ENCODE results near the gene BMERB1. TPM values are rescaled to one million over a fixed set of nuclear protein-coding genes. Genes with fewer than 3 reads are reported as not detected.
A peak's percentile ranks its signal among the peaks of the same experiment; 100 is the strongest.

Gene BMERB1
- polyA plus RNA-seq, 6 donors from 2014 or later = 0.36 to 1.1 (median 0.82) TPM; not detected in 2

DNA sequence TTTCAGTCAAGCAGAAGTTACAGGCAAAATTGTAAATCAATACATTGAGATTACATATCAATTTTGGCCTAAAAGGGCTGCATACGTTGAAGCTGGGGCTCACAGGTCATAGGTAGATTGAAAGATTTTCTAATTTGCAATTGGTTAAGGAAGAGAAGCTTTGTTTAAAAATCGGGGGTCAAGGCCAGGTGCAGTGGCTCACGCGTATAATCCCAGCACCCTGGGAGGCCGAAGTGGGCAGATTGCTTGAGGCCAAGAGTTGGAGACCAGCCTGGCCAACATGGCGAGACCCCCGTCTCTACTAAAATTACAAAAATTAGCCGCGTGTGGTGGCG is 140.2 kb downstream of the BMERB1 start:
- ATAC-seq (ENCODE audit: low read depth in 2 of 2) = no peak
- no peak overlapping the region for H3K27ac Mint-ChIP-seq
- H3K4me3 Mint-ChIP-seq = no peak overlapping the region

GRCh38 chr16:15575293-15576049 is 141.1 kb downstream of the BMERB1 start:
- peaks cover 3 to 14% (median 5%) of the 10 kb centered on the region in 3 donors for H3K4me1 Mint-ChIP-seq
- no peak overlapping the region for H3K27ac Mint-ChIP-seq
- DNase-seq (no peak), ATAC-seq (ENCODE audit: low read depth in 2 of 2) (no peak)
- no peaks in the 10 kb centered on the region for H3K27me3 Mint-ChIP-seq
- no peaks in the 10 kb centered on the region for H3K36me3 Mint-ChIP-seq
- H3K9me3 Mint-ChIP-seq = peaks cover 0 to 24% (median 10%) of the 10 kb centered on the region in 7 donors
- no peak overlapping the region for H3K4me3 Mint-ChIP-seq

More for the DNA sequence above, 140.2 kb downstream of the BMERB1 start:
- Mint-ChIP-seq H3K4me1 (peaks cover 3 to 14% (median 5%) of the 10 kb centered on the region in 3 donors), H3K36me3 (no peaks in the 10 kb centered on the region), H3K9me3 (peaks cover 0 to 24% (median 10%) of the 10 kb centered on the region in 7 donors), H3K27me3 (peaks cover 0 to 4% (median 0%) of the 10 kb centered on the region in 3 donors)
- no peak for DNase-seq

DNA sequence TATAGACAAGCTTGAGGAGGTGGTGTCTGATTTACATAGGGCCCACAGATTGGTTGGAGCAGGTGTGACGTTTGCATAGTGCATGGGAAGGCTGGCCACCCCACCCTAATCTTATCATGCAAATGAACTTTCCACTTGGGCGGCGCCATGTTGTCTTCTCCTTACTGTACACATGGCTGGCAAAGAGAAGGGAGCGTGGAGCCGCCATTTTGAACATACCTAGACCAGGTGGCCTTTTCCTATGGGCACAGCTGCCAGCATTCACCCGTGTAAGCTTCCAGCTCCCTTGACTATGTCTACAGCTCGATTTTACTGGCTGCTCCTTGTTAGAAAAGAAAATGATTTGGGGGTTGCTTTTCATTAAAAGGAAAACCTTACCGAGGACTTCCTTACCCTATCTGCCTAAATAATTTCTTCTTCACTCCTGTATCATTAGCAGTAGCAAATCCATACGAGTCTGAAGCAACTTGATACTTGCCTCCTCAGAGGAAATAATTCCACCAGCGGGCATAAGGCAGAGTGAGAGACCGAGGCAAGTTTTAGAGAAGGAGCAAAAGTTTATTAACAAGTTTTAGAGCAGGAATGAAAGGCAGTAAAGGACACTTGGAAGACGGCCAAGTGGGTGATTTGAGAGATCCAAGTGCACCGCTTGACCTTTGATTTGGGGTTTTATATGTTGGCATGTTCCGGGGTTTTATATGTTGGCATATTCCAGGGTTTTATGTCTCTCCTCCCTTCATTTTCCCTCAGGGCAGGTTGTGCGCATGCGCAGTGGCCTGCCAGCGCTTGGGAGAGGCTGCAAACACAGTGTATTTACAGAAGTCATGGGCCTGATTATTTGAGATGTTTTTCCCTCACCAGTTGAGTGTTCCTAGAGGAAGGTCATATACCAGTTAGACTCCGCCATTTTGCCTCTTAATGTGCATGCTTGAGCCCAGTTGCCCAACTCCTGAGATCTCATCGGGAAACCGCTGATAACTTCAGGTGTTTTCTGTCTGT is 142.9 kb downstream of the BMERB1 start:
- H3K27me3 Mint-ChIP-seq = no peaks in the 10 kb centered on the region
- H3K36me3 Mint-ChIP-seq = no peaks in the 10 kb centered on the region
- H3K4me3 Mint-ChIP-seq = no peak overlapping the region
- DNase-seq (no peak), ATAC-seq (ENCODE audit: low read depth in 2 of 2) (no peak)
- peaks cover 3 to 8% (median 5%) of the 10 kb centered on the region in 3 donors for H3K4me1 Mint-ChIP-seq
- no peak overlapping the region for H3K27ac Mint-ChIP-seq
- peaks cover 0 to 16% (median 9%) of the 10 kb centered on the region in 7 donors for H3K9me3 Mint-ChIP-seq

DNA sequence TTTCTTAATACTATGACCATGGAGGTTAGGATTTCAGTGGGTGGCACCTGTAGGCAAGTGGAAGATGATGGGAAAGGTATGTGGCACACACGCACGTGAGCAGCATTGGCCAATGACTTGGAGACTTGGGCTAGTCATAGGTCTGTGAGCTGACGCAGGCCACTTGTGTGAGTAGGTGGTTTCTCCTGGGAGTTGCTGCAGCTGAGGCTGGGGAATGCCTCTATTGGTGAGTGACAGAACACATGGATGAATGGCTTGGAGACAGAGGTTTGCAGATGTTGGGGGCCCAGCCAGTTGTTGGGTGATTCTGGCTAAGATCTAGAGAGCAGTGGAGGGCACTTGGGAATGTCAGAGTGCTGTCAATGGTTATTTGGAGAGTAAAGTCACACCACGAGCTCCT is 144.4 kb downstream of the BMERB1 start:
- DNase-seq (no peak), ATAC-seq (ENCODE audit: low read depth in 2 of 2) (no peak)
- Mint-ChIP-seq H3K27me3 (no peaks in the 10 kb centered on the region), H3K9me3 (peaks cover 0 to 3% (median 2%) of the 10 kb centered on the region in 7 donors), H3K36me3 (no peaks in the 10 kb centered on the region), H3K27ac (peak overlapping the region in 1 of 6 donors; percentile 65), H3K4me3 (no peak overlapping the region), H3K4me1 (peaks cover 2 to 8% (median 5%) of the 10 kb centered on the region in 3 donors)

DNA sequence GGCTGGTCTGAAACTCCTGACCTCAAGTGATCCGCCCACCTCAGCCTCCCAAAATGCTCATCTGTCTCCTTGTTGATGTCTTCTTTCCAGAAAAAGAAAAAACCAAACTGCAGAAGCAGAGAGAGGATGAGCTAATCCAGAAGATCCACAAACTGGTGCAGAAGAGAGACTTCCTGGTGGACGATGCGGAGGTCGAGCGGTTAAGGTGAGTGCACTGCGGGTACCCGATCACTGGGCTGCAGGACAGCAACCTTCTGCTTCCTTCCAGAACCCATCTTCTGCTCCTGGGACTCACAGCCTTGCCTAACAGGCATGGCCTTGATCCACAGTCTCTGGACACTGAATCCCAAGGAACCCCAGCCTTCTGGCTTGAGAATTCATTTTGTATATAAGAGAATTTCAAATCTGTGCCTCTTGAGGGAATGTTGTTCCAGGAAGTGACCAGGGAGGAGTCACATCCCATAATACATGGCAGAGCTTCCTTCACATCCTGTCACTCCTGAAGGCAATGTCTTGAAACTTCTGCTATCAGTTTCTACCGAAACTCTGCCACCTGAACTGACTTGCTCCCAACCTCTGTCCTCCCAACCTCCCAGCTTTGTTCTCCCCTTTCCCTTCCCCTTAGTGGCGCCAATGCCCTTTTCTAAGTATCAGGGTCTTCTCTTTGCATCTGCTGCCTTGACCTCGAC is 146.9 kb downstream of the BMERB1 start:
- peaks cover 6 to 10% of the 10 kb centered on the region in 2 donors for H3K36me3 Mint-ChIP-seq
- H3K27ac Mint-ChIP-seq = peak overlapping the region in 1 of 6 donors; percentile 73

DNA sequence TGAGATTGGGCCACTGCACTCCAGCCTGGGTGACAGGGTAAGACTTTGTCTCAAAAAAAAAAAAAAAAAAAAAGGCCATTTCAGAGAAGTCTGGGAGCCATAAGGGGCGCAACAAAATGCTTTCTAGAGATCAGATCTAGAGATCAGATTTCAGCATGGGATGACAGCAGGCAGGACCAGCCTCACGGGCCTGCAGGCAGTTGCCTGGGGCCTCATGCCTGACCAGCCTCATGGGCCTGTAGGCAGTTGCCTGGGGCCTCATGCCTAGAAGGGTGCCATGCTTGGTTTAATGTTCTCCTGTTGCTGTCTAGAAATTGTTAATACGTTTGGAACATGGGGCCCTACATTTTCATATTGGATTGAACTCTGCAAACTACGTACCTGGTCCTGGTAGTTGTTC is 149.1 kb downstream of the BMERB1 start:
- Mint-ChIP-seq H3K4me3 (no peak overlapping the region), H3K27ac (no peak overlapping the region), H3K36me3 (peaks cover 6 to 30% of the 10 kb centered on the region in 2 donors), H3K9me3 (peaks cover 2 to 19% (median 9%) of the 10 kb centered on the region in 7 donors), H3K27me3 (no peaks in the 10 kb centered on the region), H3K4me1 (peaks cover 0 to 3% (median 0%) of the 10 kb centered on the region in 3 donors)
- ATAC-seq (ENCODE audit: low read depth in 2 of 2) (no peak), DNase-seq (no peak)

More for the DNA sequence above, 146.9 kb downstream of the BMERB1 start:
- H3K4me3 Mint-ChIP-seq = no peak overlapping the region
- H3K4me1 Mint-ChIP-seq = peaks cover 0 to 8% (median 5%) of the 10 kb centered on the region in 3 donors
- H3K27me3 Mint-ChIP-seq = no peaks in the 10 kb centered on the region
- H3K9me3 Mint-ChIP-seq = peaks cover 5 to 10% (median 8%) of the 10 kb centered on the region in 7 donors
- no peak for ATAC-seq (ENCODE audit: low read depth in 2 of 2)
- no peak for DNase-seq

- Mint-ChIP-seq H3K4me1 (peaks cover 15 to 18% (median 16%) of the 10 kb centered on the region in 3 donors), H3K27ac (peak overlapping the region in 1 of 6 donors; percentile 74), H3K36me3 (peaks cover 6 to 30% of the 10 kb centered on the region in 2 donors), H3K4me3 (no peak overlapping the region), H3K27me3 (no peaks in the 10 kb centered on the region), H3K9me3 (peaks cover 2 to 19% (median 9%) of the 10 kb centered on the region in 7 donors)
- DNase-seq = no peak
- ATAC-seq (ENCODE audit: low read depth in 2 of 2) = no peak
These were observed 151.6 kb downstream of the BMERB1 start for GRCh38 chr16:15585956-15586355.

DNA sequence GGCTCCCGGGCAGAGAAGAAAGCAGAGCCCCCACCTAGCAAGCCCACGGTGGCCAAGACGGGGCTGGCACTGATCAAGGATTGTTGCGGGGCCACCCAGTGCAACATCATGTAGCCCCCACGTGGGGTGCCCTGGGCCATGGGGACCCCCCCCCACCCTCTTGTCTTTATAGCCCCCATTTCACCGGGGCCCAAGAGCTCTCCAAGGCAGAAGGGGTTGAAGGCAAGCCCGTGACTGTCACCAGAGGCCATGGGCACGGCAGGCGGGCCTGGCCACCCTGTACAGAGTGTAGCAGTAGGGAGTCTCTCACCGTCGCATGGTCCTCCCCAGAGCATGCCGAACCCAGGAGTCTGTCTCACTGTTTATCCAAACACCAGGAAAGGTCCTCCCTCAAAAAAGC is 152.3 kb downstream of the BMERB1 start:
- H3K27me3 Mint-ChIP-seq = no peaks in the 10 kb centered on the region

DNA sequence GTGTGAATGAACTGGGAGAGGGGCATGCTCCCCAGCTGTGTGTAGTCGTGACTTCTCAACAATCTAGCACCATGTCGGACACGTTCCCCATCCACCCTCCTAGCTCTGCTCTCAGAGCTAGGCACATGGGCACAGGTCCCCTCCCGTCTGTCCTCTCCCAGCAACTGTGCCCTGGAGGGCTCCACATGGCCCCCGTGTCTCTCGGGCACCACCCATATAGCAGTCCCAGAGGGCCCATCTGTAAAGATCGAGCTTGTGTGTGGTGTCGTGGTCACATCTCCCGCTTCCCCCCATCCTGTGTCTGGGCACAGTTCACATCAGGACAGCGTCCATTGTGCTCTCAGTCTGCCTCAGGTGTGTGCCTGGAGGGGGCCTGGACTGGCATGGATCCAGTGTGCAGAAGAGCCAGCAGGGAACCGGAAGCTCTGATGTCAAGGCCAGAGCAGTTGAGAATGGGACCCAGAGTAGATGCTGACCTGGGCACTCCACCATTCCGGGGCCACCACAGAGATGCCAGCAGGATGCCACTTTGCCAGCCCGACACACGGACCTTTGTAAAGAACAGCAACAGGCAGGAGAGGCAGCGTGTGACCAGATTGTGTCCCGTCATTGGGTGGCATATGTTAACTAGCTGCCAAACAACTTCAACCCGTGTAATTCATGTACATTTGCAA is 152.9 kb downstream of the BMERB1 start:
- no peak for ATAC-seq (ENCODE audit: low read depth in 2 of 2)
- Mint-ChIP-seq H3K9me3 (peaks cover 2 to 19% (median 9%) of the 10 kb centered on the region in 7 donors), H3K4me3 (peak overlapping the region in 1 of 8 donors; percentile 61), H3K4me1 (peaks cover 18 to 29% (median 26%) of the 10 kb centered on the region in 3 donors), H3K27ac (peak overlapping the region in 2 of 6 donors; percentile 36 to 82), H3K27me3 (no peaks in the 10 kb centered on the region), H3K36me3 (peaks cover 6 to 30% of the 10 kb centered on the region in 2 donors)
- DNase-seq = no peak

More for the DNA sequence above, 152.3 kb downstream of the BMERB1 start:
- Mint-ChIP-seq H3K27ac (peak overlapping the region in 1 of 6 donors; percentile 82), H3K4me3 (peak overlapping the region in 1 of 8 donors; percentile 61), H3K9me3 (peaks cover 2 to 19% (median 9%) of the 10 kb centered on the region in 7 donors), H3K4me1 (peaks cover 17 to 26% (median 24%) of the 10 kb centered on the region in 3 donors), H3K36me3 (peaks cover 6 to 30% of the 10 kb centered on the region in 2 donors)
- DNase-seq (no peak), ATAC-seq (ENCODE audit: low read depth in 2 of 2) (no peak)

GRCh38 chr16:15592324-15592723 is 157.9 kb downstream of the BMERB1 start:
- no peaks in the 10 kb centered on the region for H3K9me3 Mint-ChIP-seq
- H3K4me1 Mint-ChIP-seq = peaks cover 33 to 60% (median 55%) of the 10 kb centered on the region in 3 donors
- no peak for ATAC-seq (ENCODE audit: low read depth in 2 of 2)
- no peaks in the 10 kb centered on the region for H3K27me3 Mint-ChIP-seq
- H3K4me3 Mint-ChIP-seq = peak overlapping the region in 4 of 8 donors; percentile 5 to 53 (median 35)
- H3K36me3 Mint-ChIP-seq = peaks cover 22 to 34% of the 10 kb centered on the region in 2 donors
- H3K27ac Mint-ChIP-seq = peak overlapping the region in 4 of 6 donors; percentile 47 to 92 (median 82)
- DNase-seq = peak; percentile 18

- DNase-seq (no peak), ATAC-seq (ENCODE audit: low read depth in 2 of 2) (no peak)
- no peaks in the 10 kb centered on the region for H3K27me3 Mint-ChIP-seq
- H3K4me1 Mint-ChIP-seq = peaks cover 33 to 60% (median 55%) of the 10 kb centered on the region in 3 donors
- peaks cover 22 to 26% of the 10 kb centered on the region in 2 donors for H3K36me3 Mint-ChIP-seq
- H3K27ac Mint-ChIP-seq = peak overlapping the region in 3 of 6 donors; percentile 65 to 92 (median 66)
- H3K9me3 Mint-ChIP-seq = no peaks in the 10 kb centered on the region
- peak overlapping the region in 4 of 8 donors; percentile 3 to 64 (median 10) for H3K4me3 Mint-ChIP-seq
These were observed 158.8 kb downstream of the BMERB1 start for GRCh38 chr16:15593235-15593634.

- H3K4me1 Mint-ChIP-seq = peaks cover 28 to 53% (median 48%) of the 10 kb centered on the region in 3 donors
- H3K27me3 Mint-ChIP-seq = no peaks in the 10 kb centered on the region
- ATAC-seq (ENCODE audit: low read depth in 2 of 2) (no peak), DNase-seq (no peak)
- H3K4me3 Mint-ChIP-seq = no peak overlapping the region
- peak overlapping the region; percentile 11 to 92 (median 76) for H3K27ac Mint-ChIP-seq
- peaks cover 28 to 35% of the 10 kb centered on the region in 2 donors for H3K36me3 Mint-ChIP-seq
- no peaks in the 10 kb centered on the region for H3K9me3 Mint-ChIP-seq
These were observed 160.4 kb downstream of the BMERB1 start for GRCh38 chr16:15594711-15595320.

Measured in naive B cell (primary cell).